ENCODE measurements around the gene TRNT1. TPM values are rescaled to one million over a fixed set of nuclear protein-coding genes. Genes with fewer than 3 reads are reported as not detected.

The TRNT1 gene
- total RNA-seq, 4 donors from 2014 or later = 22.6 to 52.0 (median 31.7) TPM

- no peak for DNase-seq
- Histone ChIP-seq H3K27ac (no peak overlapping the region), H3K9me3 (no peaks in the 10 kb centered on the region), H3K36me3 (peaks cover 0 to 96% (median 0%) of the 10 kb centered on the region in 3 donors), H3K4me3 (no peak overlapping the region), H3K4me1 (no peaks in the 10 kb centered on the region), H3K27me3 (no peaks in the 10 kb centered on the region)
- TF ChIP-seq CTCF (IDR thresholded peaks at IDR 0.05) (no peak), POLR2A (IDR thresholded peaks at IDR 0.05) (no peak)
Measured at GRCh38 chr3:3145831-3146230, 19.1 kb downstream of the TRNT1 start.

GRCh38 chr3:3149560-3149959 lies 22.8 kb downstream of the TRNT1 start:
- peaks cover 0 to 97% (median 0%) of the 10 kb centered on the region in 3 donors for H3K36me3 ChIP-seq
- no peaks in the 10 kb centered on the region for H3K4me1 ChIP-seq
- no peak overlapping the region for H3K27ac ChIP-seq
- H3K27me3 ChIP-seq = no peaks in the 10 kb centered on the region
- H3K9me3 ChIP-seq = no peaks in the 10 kb centered on the region
- no peak for DNase-seq
- TF ChIP-seq POLR2A (IDR thresholded peaks at IDR 0.05) (no peak), CTCF (IDR thresholded peaks at IDR 0.05) (no peak)
- H3K4me3 ChIP-seq = no peak overlapping the region

- TF ChIP-seq CTCF (IDR thresholded peaks at IDR 0.05) = no peak
- TF ChIP-seq POLR2A (IDR thresholded peaks at IDR 0.05) = no peak
- Histone ChIP-seq H3K27me3 (no peaks in the 10 kb centered on the region), H3K9me3 (no peaks in the 10 kb centered on the region), H3K4me3 (no peak overlapping the region), H3K36me3 (peaks cover 0 to 91% (median 0%) of the 10 kb centered on the region in 3 donors), H3K4me1 (no peaks in the 10 kb centered on the region), H3K27ac (no peak overlapping the region)
- DNase-seq = no peak
Measured at GRCh38 chr3:3151513-3151912, 24.8 kb downstream of the TRNT1 start.

GRCh38 chr3:3154879-3155610 lies 28.3 kb downstream of the TRNT1 start:
- Histone ChIP-seq H3K4me3 (no peak overlapping the region), H3K27ac (no peak overlapping the region), H3K9me3 (no peaks in the 10 kb centered on the region), H3K27me3 (no peaks in the 10 kb centered on the region), H3K36me3 (peaks cover 0 to 86% (median 0%) of the 10 kb centered on the region in 3 donors), H3K4me1 (no peaks in the 10 kb centered on the region)
- TF ChIP-seq CTCF (IDR thresholded peaks at IDR 0.05) (no peak), POLR2A (IDR thresholded peaks at IDR 0.05) (no peak)
- no peak for DNase-seq

GRCh38 chr3:3157484-3157883 lies 30.7 kb downstream of the TRNT1 start:
- H3K27ac ChIP-seq = no peak overlapping the region
- H3K27me3 ChIP-seq = no peaks in the 10 kb centered on the region
- no peak overlapping the region for H3K4me3 ChIP-seq
- peaks cover 0 to 81% (median 0%) of the 10 kb centered on the region in 3 donors for H3K36me3 ChIP-seq
- TF ChIP-seq POLR2A (IDR thresholded peaks at IDR 0.05) (no peak), CTCF (IDR thresholded peaks at IDR 0.05) (no peak)
- H3K9me3 ChIP-seq = no peaks in the 10 kb centered on the region
- DNase-seq = no peak
- H3K4me1 ChIP-seq = no peaks in the 10 kb centered on the region

Measured in Peyer's patch (tissue), 4 donors.